ENCODE data around the gene PARK7.
"Not testable (repeated sequence)": the region's sequence is repeated elsewhere in the genome, so short reads cannot be mapped to it uniquely, and the experiment has no call there.

Gene PARK7

DNA sequence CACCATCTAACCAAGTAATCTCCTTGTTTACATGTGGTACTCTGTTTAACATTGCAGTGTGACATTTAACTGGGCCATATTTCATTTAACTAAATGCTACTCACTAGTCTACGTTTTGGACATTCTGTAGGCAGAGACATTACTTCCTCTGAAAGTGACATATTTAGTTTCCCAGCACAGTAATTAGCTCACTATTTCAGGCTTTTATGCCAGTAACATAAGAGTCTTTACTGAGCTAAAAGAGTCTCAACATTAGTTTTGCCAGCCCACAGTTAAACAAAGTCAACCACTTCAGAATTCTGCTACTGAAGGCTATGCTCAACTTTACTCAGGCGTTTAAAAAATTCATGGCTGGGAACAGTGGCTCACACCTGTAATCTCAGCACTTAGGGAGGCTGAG is 18.3 kb upstream of the PARK7 start:
- no peaks in the 10 kb centered on the region for H3K36me3 ChIP-seq (ENCODE audit: insufficient read depth, low read length)
- peaks cover 21% of the 10 kb centered on the region for H3K4me1 ChIP-seq (ENCODE audit: control insufficient read depth, insufficient read depth, low read length, unreplicated experiment)
- H3K27me3 ChIP-seq (ENCODE audit: insufficient read depth, low read length) = no peaks in the 10 kb centered on the region
- H3K79me2 ChIP-seq (ENCODE audit: control insufficient read depth, insufficient read depth, low read length, unreplicated experiment) = no peaks in the 10 kb centered on the region
- no peak overlapping the region for H3K27ac ChIP-seq (ENCODE audit: low read depth, low read length)
- no peak overlapping the region for H3K4me3 ChIP-seq (ENCODE audit: low read depth, low read length)
- H2AFZ ChIP-seq (ENCODE audit: low read length, unreplicated experiment) = no peak overlapping the region

DNA sequence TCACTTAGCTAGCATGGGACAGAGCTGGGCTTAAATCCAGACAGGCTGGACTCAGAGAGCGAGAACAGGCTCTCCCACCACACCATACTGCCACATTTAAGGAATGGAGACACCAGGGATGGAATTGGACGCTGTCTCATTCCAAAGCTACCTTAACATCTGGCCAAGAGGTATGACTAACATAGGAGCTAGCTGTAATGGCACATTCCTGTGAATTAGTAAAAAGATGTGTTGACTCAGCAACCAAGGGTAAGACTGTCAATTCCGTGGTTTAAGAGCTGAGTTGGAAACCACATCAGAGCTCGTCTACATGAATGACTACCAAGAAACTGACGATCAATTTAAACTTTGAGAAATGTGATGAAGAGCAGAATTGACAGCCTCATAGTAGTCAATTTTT is 12.6 kb upstream of the PARK7 start:
- Histone ChIP-seq H3K27me3 (ENCODE audit: insufficient read depth, low read length) (no peaks in the 10 kb centered on the region), H3K27ac (ENCODE audit: low read depth, low read length) (no peak overlapping the region), H3K36me3 (ENCODE audit: insufficient read depth, low read length) (no peaks in the 10 kb centered on the region), H3K4me1 (ENCODE audit: control insufficient read depth, insufficient read depth, low read length, unreplicated experiment) (peaks cover 9% of the 10 kb centered on the region), H2AFZ (ENCODE audit: low read length, unreplicated experiment) (peak overlapping the region; percentile 59), H3K79me2 (ENCODE audit: control insufficient read depth, insufficient read depth, low read length, unreplicated experiment) (no peaks in the 10 kb centered on the region), H3K4me3 (ENCODE audit: low read depth, low read length) (no peak overlapping the region)

GRCh38 chr1:7952791-7953190 is 8.7 kb upstream of the PARK7 start:
- not testable (repeated sequence) for H2AFZ ChIP-seq (ENCODE audit: low read length, unreplicated experiment)

DNA sequence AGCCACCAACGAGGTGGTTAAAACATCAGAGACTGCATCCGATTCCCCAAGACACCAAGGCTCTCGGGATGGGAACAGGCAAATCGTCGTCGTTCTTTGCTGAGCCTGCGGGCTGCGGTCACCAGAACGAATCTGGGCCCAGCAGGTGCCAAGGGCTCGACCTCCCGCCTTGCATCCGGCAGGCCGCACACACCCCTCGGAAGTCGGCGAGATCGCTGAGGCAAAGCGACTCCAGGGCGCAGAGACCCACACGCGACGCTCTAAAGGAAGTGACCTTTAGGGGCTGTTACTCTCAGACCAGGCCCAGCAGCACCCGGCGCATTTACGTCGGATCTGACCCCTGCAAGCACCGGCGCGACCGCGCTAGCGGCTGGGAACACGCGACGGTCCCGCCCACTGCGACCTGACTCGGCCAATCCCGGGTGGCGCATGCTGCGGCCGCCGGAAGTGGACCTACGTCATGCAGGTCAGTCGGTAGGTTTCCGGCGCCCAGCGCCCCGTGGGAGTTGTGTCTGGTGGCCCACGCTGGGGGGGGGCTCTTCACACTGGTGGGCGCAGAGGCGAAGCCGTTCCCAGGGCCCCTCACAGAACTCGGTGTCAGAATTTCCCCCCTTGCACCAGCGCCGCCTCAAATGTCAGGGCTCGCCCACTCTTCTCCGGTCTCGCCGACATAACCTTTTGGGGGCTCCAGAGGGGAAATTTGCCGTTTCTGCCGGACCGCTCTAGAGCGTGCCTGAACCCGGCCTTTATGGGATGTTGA is 7.5 kb upstream of the PARK7 start:
- Histone ChIP-seq H3K27ac (ENCODE audit: low read depth, low read length) (peak overlapping the region; percentile 61), H3K79me2 (ENCODE audit: control insufficient read depth, insufficient read depth, low read length, unreplicated experiment) (no peaks in the 10 kb centered on the region), H3K4me1 (ENCODE audit: control insufficient read depth, insufficient read depth, low read length, unreplicated experiment) (peaks cover 4% of the 10 kb centered on the region), H3K36me3 (ENCODE audit: insufficient read depth, low read length) (no peaks in the 10 kb centered on the region), H2AFZ (ENCODE audit: low read length, unreplicated experiment) (peak overlapping the region; percentile 98), H3K4me3 (ENCODE audit: low read depth, low read length) (peak overlapping the region; percentile 86), H3K27me3 (ENCODE audit: insufficient read depth, low read length) (no peaks in the 10 kb centered on the region)

More at GRCh38 chr1:7952791-7953190, 8.7 kb upstream of the PARK7 start:
- H3K27ac ChIP-seq (ENCODE audit: low read depth, low read length); H3K4me1 ChIP-seq (ENCODE audit: control insufficient read depth, insufficient read depth, low read length, unreplicated experiment); H3K36me3 ChIP-seq (ENCODE audit: insufficient read depth, low read length); H3K79me2 ChIP-seq (ENCODE audit: control insufficient read depth, insufficient read depth, low read length, unreplicated experiment); H3K27me3 ChIP-seq (ENCODE audit: insufficient read depth, low read length); H3K4me3 ChIP-seq (ENCODE audit: low read depth, low read length): not testable (repeated sequence)

- Histone ChIP-seq H3K36me3 (ENCODE audit: insufficient read depth, low read length) (no peaks in the 10 kb centered on the region), H3K4me3 (ENCODE audit: low read depth, low read length) (peak overlapping the region; percentile 86), H3K27me3 (ENCODE audit: insufficient read depth, low read length) (no peaks in the 10 kb centered on the region), H3K27ac (ENCODE audit: low read depth, low read length) (peak overlapping the region; percentile 61), H2AFZ (ENCODE audit: low read length, unreplicated experiment) (peak overlapping the region; percentile 98), H3K4me1 (ENCODE audit: control insufficient read depth, insufficient read depth, low read length, unreplicated experiment) (no peaks in the 10 kb centered on the region), H3K79me2 (ENCODE audit: control insufficient read depth, insufficient read depth, low read length, unreplicated experiment) (no peaks in the 10 kb centered on the region)
These were observed 6.8 kb upstream of the PARK7 start for GRCh38 chr1:7954683-7955082.

GRCh38 chr1:7956218-7957032 is 5.1 kb upstream of the PARK7 start:
- Histone ChIP-seq H3K27me3 (ENCODE audit: insufficient read depth, low read length) (no peaks in the 10 kb centered on the region), H3K36me3 (ENCODE audit: insufficient read depth, low read length) (no peaks in the 10 kb centered on the region), H3K4me1 (ENCODE audit: control insufficient read depth, insufficient read depth, low read length, unreplicated experiment) (no peaks in the 10 kb centered on the region), H3K79me2 (ENCODE audit: control insufficient read depth, insufficient read depth, low read length, unreplicated experiment) (peaks cover 6% of the 10 kb centered on the region), H2AFZ (ENCODE audit: low read length, unreplicated experiment) (no peak overlapping the region), H3K27ac (ENCODE audit: low read depth, low read length) (no peak overlapping the region), H3K4me3 (ENCODE audit: low read depth, low read length) (no peak overlapping the region)

GRCh38 chr1:7960165-7960564 is 1.3 kb upstream of the PARK7 start:
- Histone ChIP-seq H3K27me3 (ENCODE audit: insufficient read depth, low read length) (no peaks in the 10 kb centered on the region), H3K27ac (ENCODE audit: low read depth, low read length) (no peak overlapping the region), H3K36me3 (ENCODE audit: insufficient read depth, low read length) (peaks cover 14% of the 10 kb centered on the region), H2AFZ (ENCODE audit: low read length, unreplicated experiment) (no peak overlapping the region), H3K4me1 (ENCODE audit: control insufficient read depth, insufficient read depth, low read length, unreplicated experiment) (peaks cover 11% of the 10 kb centered on the region), H3K4me3 (ENCODE audit: low read depth, low read length) (peak overlapping the region; percentile 94), H3K79me2 (ENCODE audit: control insufficient read depth, insufficient read depth, low read length, unreplicated experiment) (peaks cover 40% of the 10 kb centered on the region)

- Histone ChIP-seq H3K27ac (ENCODE audit: low read depth, low read length) (peak overlapping the region; percentile 74), H3K27me3 (ENCODE audit: insufficient read depth, low read length) (no peaks in the 10 kb centered on the region), H2AFZ (ENCODE audit: low read length, unreplicated experiment) (peak overlapping the region; percentile 28), H3K36me3 (ENCODE audit: insufficient read depth, low read length) (peaks cover 21% of the 10 kb centered on the region), H3K4me1 (ENCODE audit: control insufficient read depth, insufficient read depth, low read length, unreplicated experiment) (peaks cover 11% of the 10 kb centered on the region), H3K79me2 (ENCODE audit: control insufficient read depth, insufficient read depth, low read length, unreplicated experiment) (peaks cover 47% of the 10 kb centered on the region), H3K4me3 (ENCODE audit: low read depth, low read length) (peak overlapping the region; percentile 94)
These were observed 670 bp upstream of the PARK7 start for GRCh38 chr1:7960867-7961215.

DNA sequence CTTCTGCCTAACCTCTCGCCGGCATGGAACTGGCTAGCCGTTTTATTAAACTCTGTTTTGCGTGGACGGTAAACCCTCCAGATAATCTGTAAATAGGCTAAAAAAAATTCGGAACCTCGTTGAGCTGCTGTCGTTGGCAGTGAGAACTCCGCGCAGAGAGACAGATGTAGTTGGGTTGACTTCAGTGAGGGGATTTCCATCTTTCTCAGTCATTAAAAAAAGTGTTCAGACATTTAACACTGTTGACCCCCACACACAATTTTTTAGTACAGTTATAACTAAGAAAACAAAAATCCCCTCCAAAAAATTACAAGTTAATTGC is 464 bp downstream of the PARK7 start:
- Histone ChIP-seq H3K4me3 (ENCODE audit: low read depth, low read length) (peak overlapping the region; percentile 94), H2AFZ (ENCODE audit: low read length, unreplicated experiment) (peak overlapping the region; percentile 84), H3K27ac (ENCODE audit: low read depth, low read length) (peak overlapping the region; percentile 86), H3K27me3 (ENCODE audit: insufficient read depth, low read length) (no peaks in the 10 kb centered on the region), H3K36me3 (ENCODE audit: insufficient read depth, low read length) (peaks cover 31% of the 10 kb centered on the region), H3K79me2 (ENCODE audit: control insufficient read depth, insufficient read depth, low read length, unreplicated experiment) (peaks cover 58% of the 10 kb centered on the region), H3K4me1 (ENCODE audit: control insufficient read depth, insufficient read depth, low read length, unreplicated experiment) (peaks cover 11% of the 10 kb centered on the region)

DNA sequence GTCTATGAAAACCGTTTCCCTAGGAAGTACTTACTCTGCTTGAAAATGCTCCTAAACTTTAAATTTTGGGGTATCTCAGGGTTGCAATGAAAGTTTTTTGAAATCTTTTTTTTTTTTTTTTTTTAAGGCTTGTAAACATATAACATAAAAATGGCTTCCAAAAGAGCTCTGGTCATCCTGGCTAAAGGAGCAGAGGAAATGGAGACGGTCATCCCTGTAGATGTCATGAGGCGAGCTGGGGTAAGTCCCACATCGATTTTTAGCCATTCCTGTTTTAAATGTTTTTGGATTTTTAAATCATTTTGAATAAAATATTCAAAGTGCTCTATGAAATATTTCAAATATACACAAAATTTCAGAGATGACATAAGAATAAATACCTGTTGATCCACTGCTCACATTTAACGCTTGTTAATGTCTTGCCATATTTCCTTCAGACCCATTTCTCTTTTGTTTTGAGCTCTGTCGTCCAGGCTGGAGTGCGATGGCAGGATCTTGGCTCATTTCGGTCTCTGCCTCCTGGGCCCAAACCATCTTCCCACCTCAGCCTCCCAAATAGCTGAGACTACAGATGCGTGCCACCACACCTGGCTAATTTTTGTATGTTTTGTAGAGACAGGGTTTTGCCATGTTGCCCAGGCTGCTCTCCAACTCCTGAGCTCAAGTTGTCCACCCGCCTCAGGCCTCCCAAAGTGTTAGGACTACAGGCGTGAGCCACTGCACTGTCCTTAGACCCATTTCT is 1.3 kb downstream of the PARK7 start:
- Histone ChIP-seq H3K4me3 (ENCODE audit: low read depth, low read length) (peak overlapping the region; percentile 94), H3K79me2 (ENCODE audit: control insufficient read depth, insufficient read depth, low read length, unreplicated experiment) (peaks cover 66% of the 10 kb centered on the region), H2AFZ (ENCODE audit: low read length, unreplicated experiment) (no peak overlapping the region), H3K4me1 (ENCODE audit: control insufficient read depth, insufficient read depth, low read length, unreplicated experiment) (peaks cover 11% of the 10 kb centered on the region), H3K27me3 (ENCODE audit: insufficient read depth, low read length) (no peaks in the 10 kb centered on the region), H3K36me3 (ENCODE audit: insufficient read depth, low read length) (peaks cover 34% of the 10 kb centered on the region), H3K27ac (ENCODE audit: low read depth, low read length) (peak overlapping the region; percentile 86)
